UCSD-AML1 (cell line): Measurements from ENCODE around the gene OR2A7.
"Not testable (repeated sequence)": the region's sequence is repeated elsewhere in the genome, so short reads cannot be mapped to it uniquely, and the experiment has no call there.

Source experiments
- DNase-seq: peaks from one replicate; lab custom pipeline; 2025; ENCODE audit not compliant: unreplicated experiment; lab: John Stamatoyannopoulos, UW

Gene OR2A7, protein sequence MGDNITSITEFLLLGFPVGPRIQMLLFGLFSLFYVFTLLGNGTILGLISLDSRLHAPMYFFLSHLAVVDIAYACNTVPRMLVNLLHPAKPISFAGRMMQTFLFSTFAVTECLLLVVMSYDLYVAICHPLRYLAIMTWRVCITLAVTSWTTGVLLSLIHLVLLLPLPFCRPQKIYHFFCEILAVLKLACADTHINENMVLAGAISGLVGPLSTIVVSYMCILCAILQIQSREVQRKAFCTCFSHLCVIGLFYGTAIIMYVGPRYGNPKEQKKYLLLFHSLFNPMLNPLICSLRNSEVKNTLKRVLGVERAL

DNA sequence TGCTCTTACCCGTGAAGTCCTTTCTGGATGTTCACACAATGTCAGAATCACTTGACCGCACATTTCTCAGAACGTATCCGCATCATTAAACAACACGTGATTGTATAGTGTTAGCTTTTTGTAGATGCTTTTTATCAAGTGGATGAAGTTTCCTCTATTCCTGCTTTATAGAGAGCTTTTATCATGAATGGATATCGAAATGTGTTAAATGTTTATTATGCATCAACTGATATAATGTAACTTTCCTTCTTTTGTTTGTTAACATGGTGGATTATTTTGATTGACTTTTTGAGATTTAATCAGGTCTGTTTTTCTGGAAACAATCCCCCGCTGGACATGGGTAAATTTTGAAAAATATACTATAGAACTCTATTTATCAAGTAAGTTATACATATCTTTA is at the start of gene OR2A7:
TSS of gene OR2A7 (minus strand) at position 101 of the 400 bp plus-strand sequence. CDS start 5,164 bp downstream, outside the sequence.
- DNase-seq, result not testable (repeated sequence)

DNA sequence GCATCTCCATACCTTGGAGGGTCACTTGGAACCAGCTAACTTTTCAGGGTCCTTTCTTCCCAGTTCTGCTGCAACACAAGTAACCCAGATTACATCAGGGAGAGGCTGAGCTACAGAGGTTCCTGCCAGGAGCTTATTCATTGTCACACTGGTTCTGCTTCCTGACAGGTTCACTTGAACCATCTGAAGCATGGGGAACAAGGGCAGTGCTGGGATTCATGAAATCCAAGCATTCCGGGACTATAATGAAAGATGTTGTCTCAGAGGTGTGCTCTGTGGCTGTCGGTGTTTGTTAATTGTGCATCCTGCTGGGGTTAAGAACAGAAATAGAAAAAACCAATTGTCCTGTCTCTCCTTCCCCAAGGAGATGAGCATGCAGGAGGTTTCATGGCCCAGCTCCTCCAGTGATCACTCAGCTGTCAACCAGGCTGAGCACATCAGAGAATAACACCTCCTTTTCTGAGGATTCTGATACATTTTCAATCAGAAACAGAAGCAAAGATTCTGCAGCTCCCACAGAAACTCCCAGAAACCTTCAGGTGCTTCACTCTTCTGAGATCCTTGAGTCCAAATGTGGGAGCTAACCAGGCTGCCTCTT is 47.4 kb upstream of the OR2A7 start, which contains the start of gene OR2A1:
TSS of gene OR2A1 (plus strand) at position 548 of the 598 bp plus-strand sequence. CDS start 5,706 bp downstream, outside the sequence.
- DNase-seq, result not testable (repeated sequence)

DNA sequence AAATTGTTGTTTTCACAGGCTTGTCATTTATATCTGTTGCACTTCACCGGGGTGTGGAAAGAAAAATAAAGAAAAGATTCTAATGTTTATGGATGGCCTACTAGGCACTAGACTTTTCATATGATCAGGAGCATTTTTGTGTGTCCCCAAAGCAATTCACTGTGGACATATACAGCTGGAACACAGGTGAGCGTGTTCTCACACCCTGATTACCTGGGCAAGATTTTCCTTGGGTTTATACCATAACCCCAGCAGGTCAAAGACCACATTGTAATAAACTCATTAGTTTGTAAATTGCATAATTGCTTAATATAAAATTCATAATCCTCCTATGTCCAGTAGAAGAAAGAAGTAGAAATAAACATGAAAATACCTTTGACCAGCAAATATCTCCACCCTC is 46.6 kb upstream of the OR2A7 start:
- not testable (repeated sequence) for DNase-seq

GRCh38 chr7:144309702-144310101 is 45.1 kb upstream of the OR2A7 start:
- not testable (repeated sequence) for DNase-seq

GRCh38 chr7:144305156-144305555 is 40.6 kb upstream of the OR2A7 start:
- DNase-seq, result not testable (repeated sequence)

GRCh38 chr7:144303607-144304006 is 39.0 kb upstream of the OR2A7 start:
- not testable (repeated sequence) for DNase-seq

- DNase-seq, result not testable (repeated sequence)
These were observed 38.1 kb upstream of the OR2A7 start for GRCh38 chr7:144302578-144303303.

DNA sequence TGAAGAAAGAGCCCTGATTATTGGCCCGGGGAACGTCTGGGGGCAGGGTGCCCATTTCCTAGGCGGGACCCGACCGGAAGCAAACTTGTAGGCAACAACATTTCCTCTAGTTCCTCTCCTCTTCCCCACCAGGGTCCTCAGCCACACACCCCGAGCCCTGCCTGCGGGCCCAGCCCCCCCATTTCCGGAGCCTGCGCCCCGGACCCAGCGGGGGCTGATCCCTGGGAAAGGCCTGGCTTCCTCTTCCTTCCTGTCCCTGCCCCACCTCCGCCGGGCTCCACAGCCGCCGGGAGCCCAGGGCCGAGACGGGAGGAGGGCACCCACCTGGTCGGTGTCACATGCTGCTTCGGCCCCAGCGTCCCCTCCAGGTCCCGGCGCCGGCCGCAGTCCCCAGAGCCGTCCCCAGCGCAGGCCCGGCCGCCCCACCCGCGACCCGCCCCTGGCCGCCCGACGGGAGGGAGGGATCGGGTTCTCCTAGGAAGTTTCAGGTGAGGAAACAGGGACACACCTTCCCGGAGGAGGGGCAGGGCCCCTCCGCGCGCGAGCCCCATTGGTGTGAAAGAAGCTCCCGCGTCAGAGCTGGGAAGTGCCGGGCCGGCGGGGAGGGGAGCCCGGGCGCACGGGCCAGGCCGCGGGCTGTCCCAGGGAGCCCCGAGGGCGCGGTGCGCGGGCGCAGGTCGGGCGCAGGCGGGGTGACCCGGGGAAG is 29.4 kb upstream of the OR2A7 start:
- DNase-seq, result not testable (repeated sequence)

DNA sequence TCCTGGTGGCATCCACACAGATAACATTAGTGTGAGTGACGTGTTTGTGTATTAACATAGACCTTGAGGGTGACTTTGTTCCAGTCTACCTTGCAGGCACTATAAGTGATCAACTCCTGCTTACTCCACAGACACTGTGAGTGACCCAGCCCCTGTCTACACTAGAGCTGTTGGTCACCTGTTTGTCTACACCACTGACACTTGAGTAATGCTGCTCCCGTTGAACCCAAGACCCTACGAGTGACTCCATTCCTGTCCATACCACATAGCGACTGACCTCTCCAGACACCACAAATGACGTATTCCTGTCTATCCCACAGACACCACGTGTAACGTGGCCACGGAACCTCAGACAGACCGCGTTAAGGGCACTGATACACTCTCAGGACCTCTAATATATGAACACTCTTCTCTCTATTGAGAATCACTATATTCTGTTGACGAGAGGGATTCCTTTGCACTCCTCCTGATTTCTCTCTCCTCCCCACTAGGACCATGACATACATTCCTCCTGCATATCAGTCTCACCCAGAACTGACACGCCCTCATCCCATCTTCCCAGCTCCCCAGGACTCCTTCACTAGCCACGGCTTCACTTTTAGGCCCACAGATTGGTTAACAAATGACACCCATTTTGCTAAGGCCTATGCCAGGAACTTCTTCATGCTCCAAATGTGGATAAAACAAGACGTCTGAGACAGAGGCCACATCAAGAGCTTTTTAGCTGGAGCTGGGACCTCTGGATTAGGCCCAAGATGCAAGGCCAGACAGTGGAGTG is 28.0 kb upstream of the OR2A7 start:
- DNase-seq, result not testable (repeated sequence)

DNA sequence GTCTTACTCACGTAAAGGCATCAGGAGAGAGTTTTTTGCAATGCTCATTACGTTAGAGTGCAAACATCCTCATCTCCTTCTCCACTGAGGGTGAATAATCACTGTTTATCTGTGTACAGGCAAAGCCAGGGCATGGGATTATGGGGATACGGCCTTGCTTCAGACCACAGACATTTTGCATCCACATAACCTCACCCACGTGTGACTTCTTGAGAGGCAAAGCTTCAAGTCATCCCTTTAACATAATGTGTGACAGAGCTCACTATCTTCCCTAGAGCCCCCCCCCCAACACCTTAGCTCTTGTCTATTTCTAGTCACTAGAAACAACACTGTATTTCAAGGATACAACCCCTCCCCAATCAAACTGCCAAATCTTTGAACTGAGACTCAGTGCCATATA is 27.0 kb upstream of the OR2A7 start:
- not testable (repeated sequence) for DNase-seq

GRCh38 chr7:144287171-144287784 is 22.7 kb upstream of the OR2A7 start:
- DNase-seq, result not testable (repeated sequence)

DNA sequence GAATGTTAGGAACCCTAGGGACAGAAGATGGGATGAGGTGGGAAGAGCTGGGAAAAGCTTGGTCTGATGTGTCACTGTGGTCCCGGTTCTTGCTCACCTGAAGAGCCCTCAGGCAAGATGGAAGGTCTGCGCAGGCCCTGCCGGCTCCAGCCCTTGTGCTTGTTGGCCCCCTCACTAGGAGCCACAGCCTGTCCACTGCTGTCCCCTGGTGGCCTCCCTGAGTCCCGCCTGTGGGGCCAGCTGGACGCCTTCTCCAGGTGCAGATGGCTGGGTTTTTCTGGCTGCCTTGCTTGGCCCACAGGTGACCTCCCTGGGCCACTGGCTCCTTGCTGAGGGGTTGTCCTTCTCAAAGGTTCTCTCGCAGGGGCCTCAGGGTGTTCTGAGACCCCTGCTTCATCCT is 19.1 kb upstream of the OR2A7 start:
- DNase-seq, result not testable (repeated sequence)

- DNase-seq, result not testable (repeated sequence)
These were observed 17.9 kb upstream of the OR2A7 start for GRCh38 chr7:144282490-144282889.

DNA sequence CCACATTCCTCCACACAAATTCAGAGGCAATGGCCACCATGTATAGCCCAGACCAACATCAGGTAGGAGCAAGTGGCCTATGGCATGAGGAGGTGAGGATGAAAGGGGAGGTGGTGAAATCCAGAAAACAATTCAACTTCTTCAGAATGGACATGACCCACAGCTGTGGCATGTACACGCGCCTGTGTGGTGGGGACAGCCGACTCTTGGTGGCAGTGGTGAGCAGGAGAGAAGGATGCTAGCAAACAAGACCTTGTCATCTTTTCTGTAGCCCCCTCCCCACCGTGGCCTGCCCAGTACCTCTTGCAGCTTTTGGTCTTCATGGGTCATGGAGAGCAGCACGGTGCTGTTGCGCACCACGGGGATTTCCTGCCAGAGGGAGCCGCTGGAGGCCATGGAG is 17.4 kb upstream of the OR2A7 start:
- not testable (repeated sequence) for DNase-seq

DNA sequence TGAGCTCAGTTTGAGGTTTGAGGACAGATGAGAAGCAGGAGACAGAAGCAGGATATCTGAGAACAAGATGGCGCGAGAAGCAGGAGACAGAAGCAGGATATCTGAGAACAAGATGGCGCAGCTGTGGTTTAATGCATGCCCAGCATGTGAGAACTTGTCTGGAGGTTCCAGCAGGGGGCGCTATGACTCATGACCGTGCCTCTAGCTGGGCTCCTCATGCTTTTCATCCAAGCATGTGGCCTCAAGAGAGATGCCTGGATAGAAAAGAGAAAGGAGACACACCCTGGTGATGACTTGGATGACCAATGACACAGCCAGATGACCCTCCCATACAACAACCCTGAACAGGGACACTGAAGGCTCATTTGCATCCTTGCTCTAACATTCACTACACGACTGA is 15.4 kb upstream of the OR2A7 start:
- DNase-seq, result not testable (repeated sequence)

DNA sequence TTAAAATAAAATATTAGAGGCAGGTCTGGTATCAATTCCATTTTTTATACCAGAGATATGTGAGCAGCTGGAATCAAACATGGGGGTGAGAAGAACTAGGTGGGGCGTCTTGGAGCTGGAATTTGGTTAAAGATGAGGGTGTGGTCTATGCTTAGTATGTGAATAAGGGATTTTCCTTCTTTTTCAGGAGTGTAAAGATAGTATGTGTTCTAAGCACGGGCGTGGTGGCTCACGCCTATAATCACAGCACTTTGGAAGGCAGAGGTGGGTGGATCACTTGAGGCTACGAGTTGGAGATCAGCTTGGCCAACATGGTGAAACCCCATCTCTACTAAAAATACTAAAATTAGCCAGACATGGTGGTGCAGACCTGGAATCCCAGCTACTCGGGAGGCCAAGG is 10.7 kb upstream of the OR2A7 start:
- DNase-seq, result not testable (repeated sequence)

- DNase-seq, result not testable (repeated sequence)
These were observed 4.6 kb upstream of the OR2A7 start, which contains the start of gene CTAGE8 for GRCh38 chr7:144269188-144269587. Gene CTAGE8, minus strand, starts transcription at chr7:144269288. Its CDS starts 38 bp downstream, at chr7:144269250.

DNA sequence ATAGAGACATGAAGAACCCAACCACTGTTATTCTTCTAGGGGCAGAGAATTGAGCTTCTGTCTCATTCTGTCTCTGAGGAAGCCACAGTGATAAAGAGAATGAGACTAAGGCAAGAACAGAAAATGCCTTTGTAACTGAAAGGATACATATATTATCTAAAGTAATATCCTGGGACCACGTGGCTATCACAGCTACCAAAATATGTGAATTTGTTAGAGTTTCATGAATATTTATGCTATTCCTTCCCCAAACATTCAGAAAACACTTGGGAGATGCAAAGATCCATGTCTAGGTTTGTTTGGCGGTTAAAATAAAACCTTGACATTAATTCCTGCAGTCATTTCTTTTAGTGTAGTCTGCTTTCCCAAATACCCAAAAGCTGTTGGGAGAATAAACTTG is 2.5 kb downstream of the OR2A7 start:
- DNase-seq, result not testable (repeated sequence)

GRCh38 chr7:144259067-144259466 is 5.5 kb downstream of the OR2A7 start:
- DNase-seq, result not testable (repeated sequence)

- no peak for DNase-seq
These were observed 8.5 kb downstream of the OR2A7 start for GRCh38 chr7:144256112-144256511.
